Sigmoid colon (tissue), 7 donors: Measurements from ENCODE around the gene ARHGEF28. TPM values are rescaled to one million over a fixed set of nuclear protein-coding genes. Genes with fewer than 3 reads are reported as not detected.

ENCODE experiments used
- DNase-seq: peaks from one replicate; pipeline ENCODE4 v3.0.0-alpha.2; 2019
- H3K27ac ChIP-seq, 4 donors: fragments of 200-600 bp; sonication (generic); one replicate each; pipeline ENCODE4 v1.5.1; 2016 to 2019; ENCODE audit warnings: mild to moderate bottlenecking in 1 of 4
- H3K27me3 ChIP-seq, 3 donors: fragments of 200-600 bp; sonication (generic); one replicate each; pipeline ENCODE4 v1.5.1; 2019; ENCODE audit warnings: mild to moderate bottlenecking in 1 of 3
- H3K36me3 ChIP-seq, 4 donors: fragments of 200-600 bp; sonication (generic); one replicate each; pipeline ENCODE4 v1.5.1; 2016 to 2019
- H3K4me1 ChIP-seq, 4 donors: fragments of 200-600 bp; sonication (generic); one replicate each; pipeline ENCODE4 v1.5.1; 2017 to 2019
- H3K4me3 ChIP-seq, 4 donors: fragments of 200-600 bp; sonication (generic); one replicate each; pipeline ENCODE4 v1.5.1; 2017 to 2019; ENCODE audit warnings: mild to moderate bottlenecking in 2 of 4, moderate library complexity in 1 of 4
- H3K9me3 ChIP-seq, 4 donors: fragments of 200-600 bp in 3 of 4; sonication (generic) in 3 of 4; one replicate each; pipeline versions ENCODE4 v1.5.1 to v1.6.1; 2013 to 2019
- EP300 ChIP-seq, 4 donors: sonication (generic); formaldehyde crosslinking; IDR thresholded peaks; one replicate each; pipeline ENCODE4 v1.6.1; 2017; ENCODE audit warnings: antibody characterized with exemption in 4 of 4
- POLR2A ChIP-seq, 2 donors: fragments of 450-650 bp; IDR thresholded peaks; one replicate each; pipeline ENCODE4 v1.6.1; 2016; ENCODE audit warnings: antibody characterized with exemption in 2 of 2, mild to moderate bottlenecking in 2 of 2, moderate library complexity in 2 of 2
- POLR2AphosphoS5 ChIP-seq, 4 donors: sonication (generic); formaldehyde crosslinking; IDR thresholded peaks; one replicate each; pipeline ENCODE4 v1.6.1; 2017; ENCODE audit warnings: antibody characterized with exemption in 4 of 4
- WGBS, 2 donors: extraction: QIAGEN DNeasy Blood & Tissue Kit; methylation state at CpG; one replicate each; pipeline ENCODE4 v1.1.7; 2013; 5-methylcytosine and 5-hydroxymethylcytosine counted together
- intact Hi-C: fragments of 100-400 bp; cut with DNase I; formaldehyde crosslinking; loops from one replicate; pipeline ENCODE4 v1.15.1; 2023
- polyA plus RNA-seq, 3 donors: library from polyadenylated mRNA; stranded (reverse); fragments of 200-250 nt; gene quantifications; one replicate each; pipeline ENCODE4 v1.2.3, GENCODE V29; 2013
- total RNA-seq, 4 donors: library from RNA; depleted of rRNA; stranded (reverse); fragments of >200 nt; gene quantifications; one replicate each; pipeline ENCODE4 v1.1.0, GENCODE V29; 2016
- TF ChIP-seq, protein P1 (sequence below), 4 experiments: fragments of 450-650 bp in 3 of 4; fragments of 200-600 bp in 1 of 4; IDR thresholded peaks; one replicate each; pipeline ENCODE4 v1.5.1; 2016 to 2019; ENCODE audit warnings: antibody characterized with exemption in 4 of 4, mild to moderate bottlenecking in 3 of 4, moderate library complexity in 2 of 4
- donor health status: healthy with polysubstance abuse.
- donor health status: Bipolar disorder and iron deficiency.
- donor health status: healthy.

The ARHGEF28 gene
- total and polyA plus RNA-seq, 7 donors = 3.0 to 6.9 (median 3.7) TPM

DNA sequence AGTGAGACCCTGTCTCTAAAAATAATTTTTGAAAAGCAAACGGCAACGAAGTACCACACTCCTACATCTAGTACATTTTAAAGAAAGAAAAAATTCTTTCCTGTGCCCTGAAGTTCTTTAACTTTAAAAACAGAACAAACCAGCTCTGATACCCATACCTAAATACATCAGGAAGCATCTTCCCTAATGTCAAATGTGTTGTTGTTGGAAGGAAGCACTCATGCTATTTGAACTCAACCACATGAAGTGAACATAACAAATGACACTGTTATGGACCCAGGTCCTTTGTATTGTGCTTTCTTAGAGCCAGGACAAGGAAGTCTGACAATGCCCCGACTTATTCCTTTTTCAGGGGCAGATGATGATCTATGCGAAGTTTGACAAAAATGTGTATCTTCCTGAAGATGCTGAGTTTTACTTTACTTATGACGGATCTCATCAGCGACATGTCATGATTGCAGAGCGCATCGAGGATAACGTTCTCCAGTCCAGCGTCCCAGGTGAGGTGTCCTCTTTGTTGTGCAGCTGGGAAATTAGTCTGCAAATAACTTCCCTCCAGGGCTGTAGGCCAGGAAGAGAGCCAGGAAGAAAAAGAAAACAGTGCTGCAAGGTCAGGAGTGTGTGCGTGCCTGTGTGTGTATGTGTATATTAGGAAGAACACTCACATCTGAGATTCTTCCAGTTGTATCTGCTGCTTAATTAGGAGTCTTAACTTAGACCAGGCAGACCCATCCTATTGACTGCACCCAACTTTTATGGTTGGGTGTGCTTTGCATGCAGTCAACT lies 123.7 kb downstream of the ARHGEF28 start:
- Histone ChIP-seq H3K4me3 (no peak overlapping the region), H3K4me1 (peaks cover 0 to 15% (median 7%) of the 10 kb centered on the region in 4 donors), H3K27ac (peak overlapping the region in 1 of 4 donors; percentile 76), H3K36me3 (no peaks in the 10 kb centered on the region), H3K9me3 (no peaks in the 10 kb centered on the region), H3K27me3 (no peaks in the 10 kb centered on the region)
- intact Hi-C loops = no loop called here
- TF ChIP-seq EP300 (IDR thresholded peaks at IDR 0.05) = no peak
- no peak for TF ChIP-seq POLR2AphosphoS5 (IDR thresholded peaks at IDR 0.05)
- TF ChIP-seq POLR2A (IDR thresholded peaks at IDR 0.05) = no peak
- TF ChIP-seq, protein P1, sequence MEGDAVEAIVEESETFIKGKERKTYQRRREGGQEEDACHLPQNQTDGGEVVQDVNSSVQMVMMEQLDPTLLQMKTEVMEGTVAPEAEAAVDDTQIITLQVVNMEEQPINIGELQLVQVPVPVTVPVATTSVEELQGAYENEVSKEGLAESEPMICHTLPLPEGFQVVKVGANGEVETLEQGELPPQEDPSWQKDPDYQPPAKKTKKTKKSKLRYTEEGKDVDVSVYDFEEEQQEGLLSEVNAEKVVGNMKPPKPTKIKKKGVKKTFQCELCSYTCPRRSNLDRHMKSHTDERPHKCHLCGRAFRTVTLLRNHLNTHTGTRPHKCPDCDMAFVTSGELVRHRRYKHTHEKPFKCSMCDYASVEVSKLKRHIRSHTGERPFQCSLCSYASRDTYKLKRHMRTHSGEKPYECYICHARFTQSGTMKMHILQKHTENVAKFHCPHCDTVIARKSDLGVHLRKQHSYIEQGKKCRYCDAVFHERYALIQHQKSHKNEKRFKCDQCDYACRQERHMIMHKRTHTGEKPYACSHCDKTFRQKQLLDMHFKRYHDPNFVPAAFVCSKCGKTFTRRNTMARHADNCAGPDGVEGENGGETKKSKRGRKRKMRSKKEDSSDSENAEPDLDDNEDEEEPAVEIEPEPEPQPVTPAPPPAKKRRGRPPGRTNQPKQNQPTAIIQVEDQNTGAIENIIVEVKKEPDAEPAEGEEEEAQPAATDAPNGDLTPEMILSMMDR (IDR thresholded peaks at IDR 0.05) = no peak
- 84 to 89% methylated on average over 11 of the region's 11 CpGs for WGBS, 2 donors
- no peak for DNase-seq

DNA sequence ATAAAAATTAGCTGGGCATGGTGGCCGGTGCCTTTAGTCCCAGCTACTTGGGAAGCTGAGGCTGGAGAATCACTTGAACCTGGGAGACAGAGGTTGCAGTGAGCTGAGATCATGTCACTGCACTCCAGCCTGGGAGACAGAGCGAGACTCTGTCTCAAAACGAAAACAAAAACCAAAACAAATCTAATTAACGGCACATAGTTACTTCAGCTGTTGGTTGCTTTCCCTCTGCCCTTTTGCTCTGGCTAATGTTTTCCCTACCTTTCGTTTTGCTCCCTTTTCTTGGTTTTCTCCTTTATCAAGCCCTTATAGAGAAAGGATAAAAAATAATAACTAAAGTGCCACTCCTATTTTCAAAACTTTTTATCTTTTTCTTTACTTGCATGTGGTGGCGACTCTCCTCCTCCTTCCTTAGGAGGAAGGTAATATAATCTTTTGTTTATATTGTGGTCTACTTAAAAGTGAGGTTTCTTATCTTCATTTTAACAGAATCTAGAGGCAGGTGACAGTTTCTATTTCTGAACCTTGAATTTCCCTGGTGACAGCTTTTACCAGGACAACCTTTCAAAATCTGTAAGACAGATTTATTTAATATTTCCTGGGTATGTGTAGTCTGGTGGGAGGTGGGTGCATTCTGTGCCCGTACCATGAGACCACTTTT lies 125.4 kb downstream of the ARHGEF28 start:
- Histone ChIP-seq H3K4me3 (no peak overlapping the region), H3K9me3 (no peaks in the 10 kb centered on the region), H3K4me1 (peaks cover 0 to 15% (median 3%) of the 10 kb centered on the region in 4 donors), H3K27ac (no peak overlapping the region), H3K27me3 (no peaks in the 10 kb centered on the region), H3K36me3 (no peaks in the 10 kb centered on the region)
- DNase-seq = no peak
- intact Hi-C loops = no loop called here
- TF ChIP-seq, protein P1 (IDR thresholded peaks at IDR 0.05) = no peak
- no peak for TF ChIP-seq POLR2AphosphoS5 (IDR thresholded peaks at IDR 0.05)
- TF ChIP-seq EP300 (IDR thresholded peaks at IDR 0.05) = no peak
- TF ChIP-seq POLR2A (IDR thresholded peaks at IDR 0.05) = no peak
- 67 to 80% methylated on average over 7 of the region's 7 CpGs for WGBS, 2 donors

DNA sequence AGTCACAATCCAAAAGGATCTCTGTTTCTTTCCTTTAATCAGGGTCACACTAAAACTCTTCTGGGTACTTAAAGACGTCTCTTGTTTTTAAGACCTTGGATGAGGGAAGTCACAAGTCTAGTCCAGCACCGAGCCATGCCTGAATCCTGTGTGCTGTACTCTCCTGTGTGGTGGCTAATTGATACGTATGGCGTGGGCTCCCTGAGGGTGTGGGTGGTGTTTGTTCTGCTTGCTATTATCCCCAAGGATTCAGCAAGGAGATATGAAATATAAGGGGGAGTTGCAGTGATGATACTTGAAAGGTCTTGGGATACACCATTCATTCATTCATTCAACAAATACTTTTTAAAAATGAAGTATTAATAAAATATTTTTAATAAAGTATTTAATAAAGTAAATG lies 128.3 kb downstream of the ARHGEF28 start:
- 89 to 93% methylated on average over 4 of the region's 4 CpGs for WGBS, 2 donors

DNA sequence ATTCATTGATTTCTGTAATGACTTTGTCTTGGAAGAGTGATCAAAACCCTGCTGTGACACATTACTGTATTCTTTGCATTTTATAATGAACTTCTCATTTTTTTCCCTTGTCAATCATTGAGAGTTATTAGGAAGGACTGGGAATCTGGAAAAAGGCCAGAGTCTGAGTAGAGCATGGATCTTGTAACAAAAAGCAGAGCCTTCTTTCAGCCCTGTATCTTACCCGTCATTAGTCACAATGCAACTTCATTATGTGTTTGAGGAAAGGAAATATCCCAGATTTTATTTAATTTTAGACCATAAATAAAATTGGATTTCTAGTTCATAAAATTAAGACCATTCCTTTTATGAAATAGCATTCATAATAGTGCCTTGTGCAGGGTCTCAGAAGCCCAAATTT lies 131.4 kb downstream of the ARHGEF28 start:
- no peaks in the 10 kb centered on the region for H3K36me3 ChIP-seq
- H3K27ac ChIP-seq = no peak overlapping the region
- H3K4me3 ChIP-seq = no peak overlapping the region
- H3K9me3 ChIP-seq = no peaks in the 10 kb centered on the region
- H3K4me1 ChIP-seq = no peaks in the 10 kb centered on the region
- H3K27me3 ChIP-seq = no peaks in the 10 kb centered on the region
- TF ChIP-seq POLR2A (IDR thresholded peaks at IDR 0.05) = no peak
- TF ChIP-seq, protein P1 (IDR thresholded peaks at IDR 0.05) = no peak
- TF ChIP-seq EP300 (IDR thresholded peaks at IDR 0.05) = no peak
- TF ChIP-seq POLR2AphosphoS5 (IDR thresholded peaks at IDR 0.05) = no peak
- 83 to 95% methylated on average over 1 of the region's 1 CpG for WGBS, 2 donors
- DNase-seq = no peak
- intact Hi-C loops = no loop called here

More for the DNA sequence above, 128.3 kb downstream of the ARHGEF28 start:
- H3K4me3 ChIP-seq = no peak overlapping the region
- no peaks in the 10 kb centered on the region for H3K27me3 ChIP-seq
- no peaks in the 10 kb centered on the region for H3K36me3 ChIP-seq
- peaks cover 0 to 5% (median 1%) of the 10 kb centered on the region in 4 donors for H3K4me1 ChIP-seq
- no peaks in the 10 kb centered on the region for H3K9me3 ChIP-seq
- DNase-seq = no peak
- intact Hi-C loops = no loop called here
- TF ChIP-seq EP300 (IDR thresholded peaks at IDR 0.05) (no peak), POLR2AphosphoS5 (IDR thresholded peaks at IDR 0.05) (no peak), POLR2A (IDR thresholded peaks at IDR 0.05) (no peak)
- TF ChIP-seq, protein P1 (IDR thresholded peaks at IDR 0.05) = no peak
- H3K27ac ChIP-seq = no peak overlapping the region
